ENCODE data around the gene CCDC3.
A peak's percentile ranks its signal among the peaks of the same experiment; 100 is the strongest.

CCDC3 gene

DNA sequence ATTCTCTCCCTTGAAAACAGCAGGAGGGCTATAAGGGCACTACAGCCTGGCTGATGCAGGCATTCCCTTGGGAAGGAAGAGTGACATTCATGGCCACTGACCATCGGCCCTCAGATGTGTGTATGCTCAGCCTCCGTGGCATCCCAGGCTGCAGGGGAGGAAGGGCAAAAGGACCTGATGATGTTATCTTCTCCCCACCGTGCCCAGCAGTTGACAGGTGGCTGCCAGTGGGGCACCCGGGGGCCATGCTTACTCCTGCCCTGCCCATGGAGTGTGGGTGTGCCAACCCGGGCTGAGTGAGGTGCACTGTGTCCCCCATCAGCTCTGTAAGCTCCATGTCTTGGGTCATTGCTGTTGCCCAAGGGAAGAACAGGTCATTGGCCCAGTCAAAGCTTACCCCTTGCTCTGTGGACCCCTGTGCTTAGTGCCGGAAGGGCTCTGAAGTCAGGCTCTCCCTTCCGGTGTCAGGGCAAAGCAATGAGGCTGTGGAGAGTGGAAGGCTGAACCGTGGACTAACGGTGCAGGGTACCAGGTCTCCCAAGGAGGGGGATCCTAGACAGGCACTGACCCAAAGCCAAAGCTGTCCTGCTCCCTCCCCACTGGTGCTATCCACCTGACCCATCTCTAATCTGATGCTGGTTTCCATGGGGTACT is 92.2 kb downstream of the CCDC3 start:
- no peak overlapping the region for H3K4me3 Mint-ChIP-seq
- ATAC-seq (replicated peaks; ENCODE audit: extremely low read depth, poor library complexity, severe bottlenecking) (no peak), DNase-seq (ENCODE audit: low spot score in 2 of 2) (no peak)
- peaks cover 31% of the 10 kb centered on the region for H3K27me3 Mint-ChIP-seq
- H3K4me1 Mint-ChIP-seq = no peaks in the 10 kb centered on the region
- H3K9me3 Mint-ChIP-seq = peaks cover 10% of the 10 kb centered on the region
- no peaks in the 10 kb centered on the region for H3K36me3 Mint-ChIP-seq (ENCODE audit: insufficient read depth)
- H3K27ac Mint-ChIP-seq (ENCODE audit: low read depth) = no peak overlapping the region

DNA sequence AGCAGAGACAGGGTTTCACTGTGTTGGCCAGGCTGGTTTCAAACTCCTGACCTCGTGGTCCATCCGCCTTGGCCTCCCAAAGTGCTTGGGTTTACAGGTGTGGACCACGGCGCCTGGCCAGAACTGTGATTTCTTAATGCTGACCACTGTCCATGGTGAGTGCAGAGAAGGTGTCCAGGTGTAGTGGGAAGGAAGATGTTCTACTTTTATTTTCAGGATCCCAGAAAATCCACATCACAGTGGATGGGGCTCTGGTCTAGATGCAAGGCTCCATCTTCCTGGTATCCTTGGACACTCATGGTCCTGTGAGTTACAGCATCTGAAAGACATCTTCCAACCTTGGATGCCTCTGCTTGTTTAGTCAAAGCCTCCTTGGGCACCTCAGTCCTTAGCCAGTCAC is 92.7 kb downstream of the CCDC3 start:
- ATAC-seq (replicated peaks; ENCODE audit: extremely low read depth, poor library complexity, severe bottlenecking) = no peak
- Mint-ChIP-seq H3K4me1 (no peaks in the 10 kb centered on the region), H3K36me3 (ENCODE audit: insufficient read depth) (no peaks in the 10 kb centered on the region), H3K27ac (ENCODE audit: low read depth) (no peak overlapping the region), H3K4me3 (no peak overlapping the region), H3K27me3 (peaks cover 26% of the 10 kb centered on the region), H3K9me3 (peaks cover 10% of the 10 kb centered on the region)
- no peak for DNase-seq (ENCODE audit: low spot score in 2 of 2)

DNA sequence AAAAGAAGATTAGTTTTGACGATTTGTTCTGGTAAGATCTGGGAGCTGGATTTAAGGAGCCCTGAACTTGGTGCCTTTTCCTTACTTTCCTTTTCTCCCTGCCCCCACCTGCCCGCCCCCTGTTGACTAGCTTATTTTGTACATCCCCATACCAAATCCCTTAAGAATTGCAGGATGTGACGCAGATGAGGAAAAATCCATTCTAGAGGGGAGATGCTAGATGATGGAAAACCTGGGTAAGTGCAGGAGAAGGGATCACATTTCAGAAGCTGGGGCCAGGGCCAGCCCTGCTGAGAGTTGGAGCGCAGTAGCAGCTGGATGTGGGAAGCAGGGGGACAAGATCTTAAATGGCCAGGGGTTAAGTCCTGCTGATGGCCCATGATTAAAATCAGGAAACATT is 93.9 kb downstream of the CCDC3 start:
- no peak for ATAC-seq (replicated peaks; ENCODE audit: extremely low read depth, poor library complexity, severe bottlenecking)
- Mint-ChIP-seq H3K9me3 (peaks cover 9% of the 10 kb centered on the region), H3K4me1 (no peaks in the 10 kb centered on the region), H3K4me3 (no peak overlapping the region), H3K27ac (ENCODE audit: low read depth) (no peak overlapping the region), H3K36me3 (ENCODE audit: insufficient read depth) (no peaks in the 10 kb centered on the region), H3K27me3 (peaks cover 22% of the 10 kb centered on the region)
- DNase-seq (ENCODE audit: low spot score in 2 of 2) = no peak

DNA sequence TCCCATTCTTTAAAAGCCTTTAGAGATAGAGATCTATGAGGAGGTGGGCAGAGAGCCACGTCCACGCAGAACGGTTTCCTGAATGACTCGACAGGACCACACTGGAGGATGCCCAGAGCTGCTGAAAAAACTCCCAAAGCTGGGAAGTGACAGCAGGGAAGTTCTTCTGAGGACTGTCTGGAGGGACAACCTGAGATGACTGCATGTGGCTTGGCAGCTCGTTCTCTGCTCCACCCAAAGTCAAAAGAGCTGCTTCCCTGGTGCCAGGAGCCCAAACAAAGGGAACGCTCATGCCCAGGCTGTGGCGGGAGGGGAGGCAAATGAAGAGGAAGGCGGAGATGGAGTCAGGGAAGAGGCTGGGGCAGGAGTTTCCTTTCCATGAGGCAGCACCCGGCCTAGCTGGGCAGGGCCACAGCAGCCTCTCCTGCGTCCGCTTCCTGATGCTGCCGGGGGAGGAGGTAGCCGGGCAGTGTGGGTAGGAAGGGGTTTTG is 95.4 kb downstream of the CCDC3 start:
- Mint-ChIP-seq H3K9me3 (no peaks in the 10 kb centered on the region), H3K4me3 (no peak overlapping the region), H3K27me3 (peaks cover 31% of the 10 kb centered on the region), H3K4me1 (no peaks in the 10 kb centered on the region), H3K36me3 (ENCODE audit: insufficient read depth) (no peaks in the 10 kb centered on the region), H3K27ac (ENCODE audit: low read depth) (no peak overlapping the region)
- ATAC-seq (replicated peaks; ENCODE audit: extremely low read depth, poor library complexity, severe bottlenecking) (no peak), DNase-seq (ENCODE audit: low spot score in 2 of 2) (no peak)

DNA sequence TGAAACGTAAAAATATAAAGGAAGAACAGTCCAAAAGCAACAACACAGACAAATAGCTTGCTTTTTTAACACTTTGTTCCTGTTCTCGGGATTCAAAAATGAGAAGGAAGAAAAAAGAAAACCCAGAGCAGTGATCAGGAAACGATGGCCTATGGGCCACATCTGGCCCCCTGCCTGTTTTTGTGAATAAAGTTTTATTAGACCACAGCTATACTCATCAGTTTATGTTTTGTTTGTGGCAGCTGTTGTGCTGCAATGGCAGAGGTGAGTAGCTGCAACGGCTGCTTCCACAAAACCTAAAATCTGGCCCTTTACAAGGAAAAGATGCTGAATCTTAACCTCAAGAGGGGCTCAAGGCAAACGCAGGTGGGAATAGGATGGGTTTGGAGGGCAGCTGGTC is 96.4 kb downstream of the CCDC3 start:
- H3K27ac Mint-ChIP-seq (ENCODE audit: low read depth) = no peak overlapping the region
- no peak for ATAC-seq (replicated peaks; ENCODE audit: extremely low read depth, poor library complexity, severe bottlenecking)
- H3K4me3 Mint-ChIP-seq = no peak overlapping the region
- DNase-seq (ENCODE audit: low spot score in 2 of 2) = no peak
- no peaks in the 10 kb centered on the region for H3K9me3 Mint-ChIP-seq
- H3K36me3 Mint-ChIP-seq (ENCODE audit: insufficient read depth) = no peaks in the 10 kb centered on the region
- H3K4me1 Mint-ChIP-seq = no peaks in the 10 kb centered on the region
- H3K27me3 Mint-ChIP-seq = peaks cover 34% of the 10 kb centered on the region

DNA sequence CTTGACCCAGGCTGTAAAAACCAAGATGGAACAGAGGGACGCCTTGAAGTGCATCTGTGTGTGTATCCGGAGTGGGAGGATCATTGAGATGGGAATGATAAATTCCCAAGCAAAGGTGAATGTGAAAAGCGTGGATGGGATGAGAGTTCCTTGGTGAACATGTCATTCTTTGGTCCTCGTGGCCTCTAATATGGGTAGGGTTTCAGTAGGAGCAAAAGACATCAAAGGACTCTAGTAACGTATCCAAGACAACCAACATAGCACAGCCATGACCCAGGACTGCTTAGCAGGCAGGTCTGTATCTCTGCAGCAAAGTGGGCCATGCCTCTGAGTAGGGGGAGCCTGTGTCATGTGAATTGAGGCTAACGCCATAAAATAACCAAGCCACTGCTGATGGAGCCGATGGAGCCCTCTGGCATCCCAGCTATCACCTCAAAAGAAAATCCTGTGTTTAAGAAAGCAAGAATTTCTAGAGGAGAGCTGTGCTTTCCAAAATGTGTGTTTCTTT is 98.6 kb downstream of the CCDC3 start:
- DNase-seq (ENCODE audit: low spot score in 2 of 2) (no peak), ATAC-seq (replicated peaks; ENCODE audit: extremely low read depth, poor library complexity, severe bottlenecking) (no peak)
- Mint-ChIP-seq H3K4me1 (no peaks in the 10 kb centered on the region), H3K27me3 (peaks cover 53% of the 10 kb centered on the region), H3K9me3 (no peaks in the 10 kb centered on the region), H3K36me3 (ENCODE audit: insufficient read depth) (no peaks in the 10 kb centered on the region), H3K4me3 (no peak overlapping the region), H3K27ac (ENCODE audit: low read depth) (no peak overlapping the region)

DNA sequence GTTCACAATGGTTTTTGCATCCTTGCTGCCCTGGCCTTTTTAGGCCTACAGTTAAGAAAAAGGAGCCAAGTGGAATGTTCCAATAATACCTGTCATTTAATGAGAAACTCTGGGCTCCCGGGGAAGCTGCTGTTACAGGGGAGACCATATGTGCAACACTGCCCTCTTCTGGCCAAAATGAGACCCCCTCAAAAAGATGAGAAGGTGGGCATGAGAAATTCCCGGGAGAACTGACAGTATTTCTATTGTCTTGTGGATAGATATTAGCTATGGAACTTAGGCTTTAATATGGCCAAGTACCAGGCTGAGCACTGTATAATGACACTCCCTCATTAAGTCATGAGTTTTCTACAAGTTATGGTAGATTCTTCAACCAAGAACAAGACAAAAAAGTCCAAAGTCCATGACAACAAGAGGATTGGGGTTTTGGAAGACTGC is 99.4 kb downstream of the CCDC3 start:
- Mint-ChIP-seq H3K4me3 (no peak overlapping the region), H3K27me3 (peaks cover 55% of the 10 kb centered on the region), H3K36me3 (ENCODE audit: insufficient read depth) (no peaks in the 10 kb centered on the region), H3K9me3 (no peaks in the 10 kb centered on the region), H3K4me1 (no peaks in the 10 kb centered on the region), H3K27ac (ENCODE audit: low read depth) (no peak overlapping the region)
- DNase-seq (ENCODE audit: low spot score in 2 of 2) (peak in 1 of 2 donors; percentile 18), ATAC-seq (replicated peaks; ENCODE audit: extremely low read depth, poor library complexity, severe bottlenecking) (no peak)

DNA sequence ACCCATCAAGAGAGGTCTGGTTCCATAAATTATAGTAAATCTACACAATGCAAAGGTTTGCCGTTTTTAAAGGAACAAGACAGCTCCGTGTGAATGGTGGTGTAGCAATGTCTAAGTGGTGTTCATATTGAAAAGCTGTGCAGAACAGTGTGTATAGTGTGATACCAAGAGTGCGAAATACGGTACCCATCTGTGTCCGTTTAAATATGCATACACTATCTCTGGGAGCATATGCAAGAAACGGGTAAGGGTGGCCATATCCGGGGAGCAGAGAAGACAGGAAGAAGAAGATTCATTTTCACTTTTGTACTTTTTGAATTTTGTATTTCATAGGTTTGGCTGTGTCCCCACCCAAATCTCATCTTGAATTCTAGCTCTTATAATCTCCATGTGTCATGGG is 102.0 kb downstream of the CCDC3 start:
- Mint-ChIP-seq H3K4me1 (no peaks in the 10 kb centered on the region), H3K27ac (ENCODE audit: low read depth) (no peak overlapping the region), H3K9me3 (peaks cover under 1% of the 10 kb centered on the region), H3K4me3 (no peak overlapping the region), H3K36me3 (ENCODE audit: insufficient read depth) (no peaks in the 10 kb centered on the region), H3K27me3 (peaks cover 65% of the 10 kb centered on the region)
- DNase-seq (ENCODE audit: low spot score in 2 of 2) (no peak), ATAC-seq (replicated peaks; ENCODE audit: extremely low read depth, poor library complexity, severe bottlenecking) (no peak)

DNA sequence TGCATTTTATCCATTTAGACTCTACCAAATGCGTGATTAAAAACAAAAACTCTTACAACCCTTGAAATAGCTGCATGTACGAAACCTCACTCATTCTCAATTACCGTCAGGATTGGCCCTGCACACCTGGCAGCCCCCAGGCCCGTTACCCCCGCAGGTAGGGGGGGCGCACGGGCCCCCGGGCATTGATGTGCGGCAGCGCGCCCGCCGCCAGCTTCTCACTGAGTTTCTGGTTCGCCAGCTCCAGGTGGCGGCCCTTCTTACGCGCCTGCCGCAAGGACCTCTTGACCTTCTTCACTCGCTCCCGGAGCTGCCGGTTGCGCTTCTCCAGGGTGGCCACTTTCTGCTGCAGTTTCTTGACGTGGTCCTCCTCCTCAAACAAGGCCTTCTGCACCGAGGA is 103.2 kb downstream of the CCDC3 start:
- ATAC-seq (replicated peaks; ENCODE audit: extremely low read depth, poor library complexity, severe bottlenecking) (no peak), DNase-seq (ENCODE audit: low spot score in 2 of 2) (no peak)
- no peak overlapping the region for H3K27ac Mint-ChIP-seq (ENCODE audit: low read depth)
- H3K9me3 Mint-ChIP-seq = peaks cover 9% of the 10 kb centered on the region
- H3K27me3 Mint-ChIP-seq = peaks cover 72% of the 10 kb centered on the region
- H3K4me3 Mint-ChIP-seq = no peak overlapping the region
- no peaks in the 10 kb centered on the region for H3K4me1 Mint-ChIP-seq
- H3K36me3 Mint-ChIP-seq (ENCODE audit: insufficient read depth) = no peaks in the 10 kb centered on the region

DNA sequence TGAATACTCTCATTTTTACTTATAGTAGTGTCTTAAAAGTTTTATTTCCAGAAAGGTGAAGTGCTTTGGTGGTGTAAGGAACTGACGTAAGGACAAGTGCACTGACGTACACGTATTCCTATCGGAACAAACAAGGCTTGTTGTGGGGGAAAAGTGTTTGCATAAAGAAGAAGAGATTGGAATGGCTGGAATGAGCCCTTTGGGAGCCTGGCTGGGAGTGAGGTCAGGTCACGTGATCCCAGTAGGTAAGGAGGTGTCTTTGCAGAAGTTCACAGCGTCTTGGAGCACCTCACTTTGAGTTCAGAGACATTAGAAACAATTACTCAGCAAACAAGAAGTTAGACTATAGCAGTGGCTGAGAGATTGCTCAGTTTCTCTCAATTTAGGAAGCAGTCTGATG is 104.2 kb downstream of the CCDC3 start:
- ATAC-seq (replicated peaks; ENCODE audit: extremely low read depth, poor library complexity, severe bottlenecking) (no peak), DNase-seq (ENCODE audit: low spot score in 2 of 2) (no peak)
- Mint-ChIP-seq H3K4me1 (no peaks in the 10 kb centered on the region), H3K27ac (ENCODE audit: low read depth) (no peak overlapping the region), H3K36me3 (ENCODE audit: insufficient read depth) (no peaks in the 10 kb centered on the region), H3K27me3 (peaks cover 67% of the 10 kb centered on the region), H3K9me3 (peaks cover 16% of the 10 kb centered on the region), H3K4me3 (no peak overlapping the region)

DNA sequence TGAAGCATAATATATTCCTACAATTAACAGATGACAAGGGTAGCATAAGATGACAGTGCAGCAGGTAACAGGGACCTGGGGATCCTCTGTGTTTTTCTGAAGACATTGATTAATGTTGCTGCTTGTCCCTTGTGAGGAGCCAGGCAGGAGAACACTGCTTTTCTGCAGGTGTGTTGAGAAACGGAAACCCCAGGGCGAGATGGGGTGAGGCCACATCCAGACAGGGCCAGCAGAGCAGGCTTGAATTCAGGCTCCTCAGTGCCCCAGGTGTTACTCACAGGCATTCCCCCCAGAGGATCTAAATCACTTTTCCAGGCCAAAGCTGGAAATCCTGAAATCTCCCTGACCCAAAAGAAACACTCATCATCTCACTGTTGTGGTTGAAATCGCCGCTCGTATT is 105.3 kb downstream of the CCDC3 start:
- ATAC-seq (replicated peaks; ENCODE audit: extremely low read depth, poor library complexity, severe bottlenecking) (no peak), DNase-seq (ENCODE audit: low spot score in 2 of 2) (no peak)
- Mint-ChIP-seq H3K9me3 (peaks cover 16% of the 10 kb centered on the region), H3K4me3 (no peak overlapping the region), H3K27me3 (peaks cover 57% of the 10 kb centered on the region), H3K27ac (ENCODE audit: low read depth) (no peak overlapping the region), H3K36me3 (ENCODE audit: insufficient read depth) (no peaks in the 10 kb centered on the region), H3K4me1 (no peaks in the 10 kb centered on the region)

DNA sequence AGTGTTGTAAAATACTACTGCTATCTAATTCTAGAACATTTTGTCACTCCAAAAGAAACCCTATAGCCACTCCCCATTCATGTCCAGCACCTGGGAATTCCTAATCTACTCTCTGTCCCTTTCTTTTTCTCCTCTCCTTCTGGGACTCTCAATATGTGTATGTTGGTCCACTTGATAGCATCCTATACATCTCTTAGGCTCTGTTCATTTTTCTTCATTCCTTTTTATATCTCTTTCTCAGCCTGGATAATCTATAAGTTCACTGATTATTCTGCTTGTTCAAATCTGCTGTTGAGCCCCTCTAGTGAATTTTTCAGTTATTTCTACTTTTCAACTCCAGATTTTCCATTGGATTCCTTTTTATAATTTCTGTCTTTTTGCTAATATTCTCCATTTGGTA is 108.6 kb downstream of the CCDC3 start:
- Mint-ChIP-seq H3K4me3 (no peak overlapping the region), H3K4me1 (no peaks in the 10 kb centered on the region), H3K27me3 (peaks cover 35% of the 10 kb centered on the region), H3K27ac (ENCODE audit: low read depth) (no peak overlapping the region), H3K36me3 (ENCODE audit: insufficient read depth) (no peaks in the 10 kb centered on the region), H3K9me3 (peaks cover 16% of the 10 kb centered on the region)
- DNase-seq (ENCODE audit: low spot score in 2 of 2) = no peak
- no peak for ATAC-seq (replicated peaks; ENCODE audit: extremely low read depth, poor library complexity, severe bottlenecking)

DNA sequence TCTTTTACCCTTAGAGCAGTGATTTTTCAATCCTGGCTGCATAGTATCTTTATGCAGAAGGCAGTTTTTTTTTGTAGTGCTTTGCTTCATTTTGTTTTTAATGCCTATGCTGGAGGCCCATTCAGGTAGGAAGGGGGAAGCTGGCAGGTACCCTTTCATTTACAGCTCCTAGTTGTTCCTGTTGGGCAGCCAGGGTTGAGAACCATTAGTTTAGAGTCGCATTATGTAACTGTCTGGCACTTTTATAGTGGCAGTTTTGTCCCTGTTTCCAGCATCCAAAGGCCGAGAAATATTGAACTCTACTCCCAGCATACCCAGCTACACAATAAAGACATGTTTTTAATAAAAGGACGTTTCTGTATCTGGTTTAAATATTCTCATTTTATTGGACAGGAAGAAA is 110.6 kb downstream of the CCDC3 start:
- Mint-ChIP-seq H3K4me1 (no peaks in the 10 kb centered on the region), H3K27ac (ENCODE audit: low read depth) (no peak overlapping the region), H3K4me3 (no peak overlapping the region), H3K9me3 (peaks cover 16% of the 10 kb centered on the region), H3K27me3 (peaks cover 31% of the 10 kb centered on the region), H3K36me3 (ENCODE audit: insufficient read depth) (no peaks in the 10 kb centered on the region)
- DNase-seq (ENCODE audit: low spot score in 2 of 2) (no peak), ATAC-seq (replicated peaks; ENCODE audit: extremely low read depth, poor library complexity, severe bottlenecking) (no peak)

All from central memory CD8-positive, alpha-beta T cell (primary cell).